GM23338 (cell line): ENCODE measurements around the gene SPATA2L. TPM values are rescaled to one million over a fixed set of nuclear protein-coding genes. Genes with fewer than 3 reads are reported as not detected.
A peak's percentile ranks its signal among the peaks of the same experiment; 100 is the strongest.

Experiments used
- ATAC-seq: fragments of 200-7000 bp; cut with Tn5 transposase; 3 replicates; pipeline ENCODE4 v1.9.1; 2020
- DNase-seq: peaks from one replicate; pipeline ENCODE4 v3.0.0-alpha.2; 2015; ENCODE audit warnings: low spot score
- H2AFZ ChIP-seq: fragments of 200-600 bp; sonication (generic); 2 replicates; pipeline ENCODE4 v1.8.0; 2016; ENCODE audit warnings: antibody characterized with exemption, mild to moderate bottlenecking, moderate library complexity
- H3F3A ChIP-seq: fragments of 200-600 bp; sonication (generic); replicated peaks from 2 replicates; pipeline ENCODE4 v1.8.0; 2017; ENCODE audit warnings: antibody characterized with exemption, mixed run types, low read depth
- H3K27ac ChIP-seq: fragments of 200-600 bp; sonication (generic); 2 replicates; pipeline ENCODE4 v1.6.1; 2016; ENCODE audit warnings: low read depth
- H3K27me3 ChIP-seq: fragments of 200-600 bp; sonication (generic); 2 replicates; pipeline ENCODE4 v1.8.0; 2016; ENCODE audit warnings: mild to moderate bottlenecking, mixed run types, moderate library complexity; ENCODE audit not compliant: insufficient read depth
- H3K36me3 ChIP-seq: fragments of 200-600 bp; sonication (generic); 2 replicates; pipeline ENCODE4 v1.8.0; 2016; ENCODE audit warnings: mild to moderate bottlenecking; ENCODE audit not compliant: insufficient read depth
- H3K4me1 ChIP-seq: fragments of 200-600 bp; sonication (generic); 2 replicates; pipeline ENCODE4 v1.8.0; 2016; ENCODE audit warnings: mild to moderate bottlenecking, moderate library complexity; ENCODE audit not compliant: insufficient read depth
- H3K4me2 ChIP-seq: fragments of 200-600 bp; sonication (generic); 2 replicates; pipeline ENCODE4 v1.7.1; 2017; ENCODE audit warnings: mixed run types
- H3K4me3 ChIP-seq: fragments of 200-600 bp; sonication (generic); 2 replicates; pipeline ENCODE4 v1.6.1; 2016; ENCODE audit warnings: mixed run types
- H3K79me2 ChIP-seq: fragments of 200-600 bp; sonication (generic); replicated peaks from 2 replicates; pipeline ENCODE4 v1.8.0; 2017; ENCODE audit warnings: mild to moderate bottlenecking; ENCODE audit not compliant: insufficient read depth
- H3K9me2 ChIP-seq: fragments of 200-600 bp; sonication (generic); 2 replicates; pipeline ENCODE4 v1.8.0; 2017; ENCODE audit not compliant: insufficient read depth
- H4K20me1 ChIP-seq: fragments of 200-600 bp; sonication (generic); replicated peaks from 2 replicates; pipeline ENCODE4 v1.8.0; 2017; ENCODE audit warnings: mild to moderate bottlenecking; ENCODE audit not compliant: insufficient read depth
- H3K27ac Mint-ChIP-seq: 2 replicates; pipeline ENCODE4 v1.8.0; 2020; ENCODE audit warnings: inconsistent platforms, mild to moderate bottlenecking, moderate library complexity, mixed read lengths
- H3K27me3 Mint-ChIP-seq: 3 replicates; pipeline ENCODE4 v1.8.0; 2022; ENCODE audit warnings: low read depth, mild to moderate bottlenecking, moderate library complexity, mixed read lengths, inconsistent platforms; ENCODE audit not compliant: insufficient read depth, poor library complexity
- H3K36me3 Mint-ChIP-seq: 3 replicates; pipeline ENCODE4 v1.8.0; 2021; ENCODE audit warnings: low read depth, mild to moderate bottlenecking, inconsistent platforms, moderate library complexity, mixed read lengths
- H3K4me1 Mint-ChIP-seq: 3 replicates; pipeline ENCODE4 v1.8.0; 2020; ENCODE audit warnings: mild to moderate bottlenecking, inconsistent platforms, mixed read lengths
- H3K4me3 Mint-ChIP-seq: 3 replicates; pipeline ENCODE4 v1.8.0; 2021; ENCODE audit warnings: moderate library complexity, mild to moderate bottlenecking, inconsistent platforms, mixed read lengths
- H3K9me3 Mint-ChIP-seq: 3 replicates; pipeline ENCODE4 v1.8.0; 2020; ENCODE audit warnings: moderate library complexity, mild to moderate bottlenecking, inconsistent platforms, mixed read lengths
- CREB1 ChIP-seq: fragments of 250-450 bp; sonication (Bioruptor Pico); IDR thresholded peaks from 2 replicates; pipeline ENCODE4 v1.5.0; 2020; ENCODE audit warnings: low read depth, mild to moderate bottlenecking, moderate library complexity
- CTCF ChIP-seq, 2 experiments: fragments of 200-600 bp in 1 of 2; sonication (generic) in 1 of 2; conservative IDR thresholded peaks; 2 replicates each; pipeline versions ENCODE4 v1.5.1 to v1.6.1; 2016 to 2017; ENCODE audit warnings: antibody characterized with exemption in 2 of 2, low read depth in 2 of 2, mild to moderate bottlenecking in 2 of 2, moderate library complexity in 1 of 2
- ETS1 ChIP-seq: IDR thresholded peaks from 2 replicates; pipeline ENCODE4 v1.6.1; 2016; ENCODE audit warnings: antibody characterized with exemption
- EZH2 ChIP-seq: fragments of 200-600 bp; sonication (generic); IDR thresholded peaks from one replicate; pipeline ENCODE4 v1.8.0; 2017; ENCODE audit warnings: antibody characterized with exemption, mild to moderate bottlenecking, low read depth; ENCODE audit not compliant: unreplicated experiment
- EZH2phosphoT487 ChIP-seq: fragments of 200-600 bp; sonication (generic); IDR thresholded peaks from one replicate; pipeline ENCODE4 v1.8.1; 2018; ENCODE audit warnings: antibody characterized with exemption; ENCODE audit not compliant: unreplicated experiment
- JUNB ChIP-seq: IDR thresholded peaks from one replicate; pipeline ENCODE4 v1.6.1; 2016; ENCODE audit warnings: antibody characterized with exemption; ENCODE audit not compliant: unreplicated experiment
- NANOG ChIP-seq: IDR thresholded peaks from 2 replicates; pipeline ENCODE4 v1.6.1; 2016; ENCODE audit warnings: antibody characterized with exemption, borderline replicate concordance
- POLR2AphosphoS5 ChIP-seq: IDR thresholded peaks from 2 replicates; pipeline ENCODE4 v1.6.1; 2016; ENCODE audit warnings: antibody characterized with exemption, low read depth
- REST ChIP-seq: IDR thresholded peaks from one replicate; pipeline ENCODE4 v1.6.1; 2018; ENCODE audit warnings: antibody characterized with exemption; ENCODE audit not compliant: unreplicated experiment
- STAT1 ChIP-seq: IDR thresholded peaks from one replicate; pipeline ENCODE4 v1.6.1; 2016; ENCODE audit warnings: antibody characterized with exemption; ENCODE audit not compliant: unreplicated experiment
- ZNF114 ChIP-seq: fragments of 250-450 bp; sonication (Bioruptor Pico); IDR thresholded peaks from 2 replicates; pipeline ENCODE4 v1.5.0; 2020; ENCODE audit warnings: mild to moderate bottlenecking, moderate library complexity
- ZNF331 ChIP-seq: fragments of 250-450 bp; sonication (Bioruptor Pico); IDR thresholded peaks from 2 replicates; pipeline ENCODE4 v1.5.0; 2020; ENCODE audit warnings: low read depth, mild to moderate bottlenecking, moderate library complexity
- ZNF462 ChIP-seq: fragments of 250-450 bp; sonication (Bioruptor Pico); IDR thresholded peaks from 2 replicates; pipeline ENCODE4 v1.5.0; 2020; ENCODE audit warnings: mild to moderate bottlenecking, moderate library complexity
- polyA plus RNA-seq: library from polyadenylated mRNA; unstranded; fragments of >200 nt; fragmentation: Nextera tagmentation; extraction: Ambion mirVana; gene quantifications from 2 replicates; pipeline ENCODE4 v1.2.1, GENCODE V29; 2016
- total RNA-seq: library from RNA; depleted of rRNA; stranded (reverse); fragments of >200 nt; shearing (Covaris generic); gene quantifications from 2 replicates; pipeline ENCODE4 v1.2.3, GENCODE V29; 2014

SPATA2L gene
- total and polyA plus RNA-seq, 2 experiments from 2014 or later: 6.9 to 26.2 TPM

- H3F3A ChIP-seq: 0 out of 2 replicates have a peak, but pooled peaks cover 15% of the 10 kb centered on the region
- TF ChIP-seq ETS1 (no peak), CREB1 (CRISPR knock-in tag) (no peak), JUNB (no peak), EZH2phosphoT487 (no peak), CTCF (conservative IDR thresholded peaks at IDR 0.05; ENCODE audit: low read depth in 2 of 2) (no peak), ZNF114 (no peak), ZNF331 (no peak), NANOG (no peak), POLR2AphosphoS5 (no peak), EZH2 (no peak), STAT1 (no peak), REST (no peak), ZNF462 (CRISPR knock-in tag) (no peak)
- no peak overlapping the region for H3K4me3 Mint-ChIP-seq
- peaks cover 28% of the 10 kb centered on the region for H3K27me3 ChIP-seq
- H3K27ac ChIP-seq: no peak overlapping the region
- DNase-seq (no peak), ATAC-seq (peak; percentile 10; the same call in 2 of the 3 replicates)
- H3K9me3 Mint-ChIP-seq: no peaks in the 10 kb centered on the region; the same call in 1 of the 3 replicates
- H3K27ac Mint-ChIP-seq: no peak overlapping the region
- peaks cover 19% of the 10 kb centered on the region for H3K4me1 Mint-ChIP-seq
- no peak overlapping the region for H2AFZ ChIP-seq
- no peak overlapping the region for H3K4me2 ChIP-seq
- H3K79me2 ChIP-seq: no peaks in the 10 kb centered on the region
- peaks cover 42% of the 10 kb centered on the region for H3K36me3 Mint-ChIP-seq
- H3K9me2 ChIP-seq: no peaks in the 10 kb centered on the region
- no peak overlapping the region for H3K4me3 ChIP-seq
- H4K20me1 ChIP-seq: peaks cover 21% of the 10 kb centered on the region; the same call in 1 of the 2 replicates
- 0 out of 2 replicates have a peak, but pooled peaks cover 4% of the 10 kb centered on the region for H3K36me3 ChIP-seq
- peaks cover 29% of the 10 kb centered on the region for H3K27me3 Mint-ChIP-seq
- peaks cover 4% of the 10 kb centered on the region; the same call in 1 of the 2 replicates for H3K4me1 ChIP-seq
Measured at GRCh38 chr16:89727406-89728120, 26.1 kb upstream of the SPATA2L start.
